H1 (cell line): Measurements from ENCODE around the gene CHSY1. TPM values are rescaled to one million over a fixed set of nuclear protein-coding genes. Genes with fewer than 3 reads are reported as not detected.

Experiments used
- CTBP2 ChIP-seq: IDR thresholded peaks from 2 replicates; pipeline ENCODE4 v1.7.0; 2011; ENCODE audit warnings: borderline replicate concordance, mild to moderate bottlenecking, moderate library complexity, mixed read lengths, low read length; ENCODE audit not compliant: insufficient read depth, insufficient read length
- polyA plus RNA-seq, 7 experiments: library from polyadenylated mRNA; depleted of rRNA in 3 of 7; stranded (reverse) in 5 of 7; unstranded in 2 of 7; fragments of >200 nt in 5 of 7; fragments of 200-250 nt in 2 of 7; gene quantifications; 1 replicate in 5 of 7; 2 replicates in 1 of 7; 4 replicates in 1 of 7; pipeline versions ENCODE4 v1.2.1 to v1.2.3, GENCODE V29; 2011 to 2013; ENCODE audit warnings: missing spikeins in 2 of 7, mixed read lengths in 2 of 7
- total RNA-seq: library from RNA; stranded (reverse); fragmentation: NEBNext Ultra II Directional; extraction: Animal tissue kit (Norgen Biotek cat#: 25700); gene quantifications from 2 replicates; pipeline ENCODE4 v1.2.1, GENCODE V29; 2021

Gene CHSY1
- total and polyA plus RNA-seq, 2 of the 8 experiments (the other 6 are each of a cell fraction or from before 2014, with no cell fraction given): 24.9 to 60.7 TPM

DNA sequence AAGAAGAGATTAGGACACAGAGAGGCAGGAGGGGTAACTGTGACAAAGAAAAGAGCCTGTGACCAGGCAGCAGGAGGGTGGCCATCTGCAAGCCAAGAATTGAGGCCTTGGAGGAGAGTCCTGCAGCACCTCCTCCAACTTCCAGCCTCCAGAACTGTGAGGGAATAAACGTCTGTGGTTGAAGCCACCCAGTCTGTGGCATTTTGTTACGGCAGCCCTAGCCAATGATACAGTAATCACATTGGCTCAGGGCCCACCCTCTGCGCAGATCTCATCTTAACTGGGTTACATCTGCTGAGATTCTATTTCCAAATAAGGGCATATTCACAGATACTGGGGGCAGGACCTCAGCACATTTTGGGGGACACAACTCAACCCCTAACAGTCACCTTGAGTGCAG is 14.2 kb upstream of the CHSY1 start (continued):
- TF ChIP-seq CTBP2: no peak
